Measurements from ENCODE around the gene SLC22A13. TPM values are rescaled to one million over a fixed set of nuclear protein-coding genes. Genes with fewer than 3 reads are reported as not detected.
"Not testable (repeated sequence)": the region's sequence is repeated elsewhere in the genome, so short reads cannot be mapped to it uniquely, and the experiment has no call there.

The SLC22A13 gene
- under 1 TPM; 0.23 to 0.36 TPM for total RNA-seq

GRCh38 chr3:38265604-38266307 is at the start of gene SLC22A13:
SLC22A13 (plus strand) TSS chr3:38265812; CDS start chr3:38265861, 49 bp downstream.
- ChIA-PET CTCF (no interaction called here), POLR2A (no interaction called here)

GRCh38 chr3:38219609-38220197 is 45.9 kb upstream of the SLC22A13 start:
- POLR2A ChIA-PET, result no interaction called here

GRCh38 chr3:38221005-38221404 is 44.6 kb upstream of the SLC22A13 start:
- POLR2A ChIA-PET, result no interaction called here
- CTCF ChIA-PET, result no interaction called here

More at GRCh38 chr3:38219609-38220197, 45.9 kb upstream of the SLC22A13 start:
- CTCF ChIA-PET, result no interaction called here

GRCh38 chr3:38222032-38222634 is 43.5 kb upstream of the SLC22A13 start:
- POLR2A ChIA-PET, result no interaction called here
- CTCF ChIA-PET, result no interaction called here

- POLR2A ChIA-PET, result no interaction called here
- CTCF ChIA-PET, result no interaction called here
These were observed 41.3 kb upstream of the SLC22A13 start for GRCh38 chr3:38224357-38224756.

GRCh38 chr3:38226273-38226672 is 39.3 kb upstream of the SLC22A13 start:
- ChIA-PET CTCF (interaction anchor here (1.2 kb wide), 1 partner anchor 62 kb away, joined by 4 read pairs; no protein-coding TSS in a partner anchor), POLR2A (no interaction called here)

- ChIA-PET CTCF (interaction anchor here (0.6 kb wide), 1 partner anchor 61 kb away, joined by 3 read pairs; no protein-coding TSS in a partner anchor), POLR2A (no interaction called here)
These were observed 37.6 kb upstream of the SLC22A13 start for GRCh38 chr3:38227989-38228388.

- CTCF ChIA-PET, result no interaction called here
These were observed 36.6 kb upstream of the SLC22A13 start for GRCh38 chr3:38229036-38229435.

GRCh38 chr3:38232701-38233100 is 32.9 kb upstream of the SLC22A13 start:
- POLR2A ChIA-PET, result no interaction called here
- CTCF ChIA-PET, result no interaction called here

More at GRCh38 chr3:38229036-38229435, 36.6 kb upstream of the SLC22A13 start:
- POLR2A ChIA-PET, result no interaction called here

GRCh38 chr3:38235466-38235865 is 30.1 kb upstream of the SLC22A13 start:
- ChIA-PET POLR2A (no interaction called here), CTCF (no interaction called here)

- CTCF ChIA-PET, result no interaction called here
- POLR2A ChIA-PET, result no interaction called here
These were observed 27.1 kb upstream of the SLC22A13 start for GRCh38 chr3:38238416-38239008.

GRCh38 chr3:38242812-38243211 is 22.8 kb upstream of the SLC22A13 start:
- CTCF ChIA-PET, result interaction anchor here (1.4 kb wide), 1 partner anchor 104 kb away, joined by 3 read pairs; the partner anchor contains the start of gene XYLB
- POLR2A ChIA-PET, result not testable (repeated sequence)

- CTCF ChIA-PET, result no interaction called here
These were observed 19.7 kb upstream of the SLC22A13 start for GRCh38 chr3:38245930-38246329.

GRCh38 chr3:38247366-38248035 is 18.1 kb upstream of the SLC22A13 start:
- ChIA-PET POLR2A (no interaction called here), CTCF (no interaction called here)

More at GRCh38 chr3:38245930-38246329, 19.7 kb upstream of the SLC22A13 start:
- POLR2A ChIA-PET, result no interaction called here

GRCh38 chr3:38250198-38250597 is 15.4 kb upstream of the SLC22A13 start:
- ChIA-PET POLR2A (no interaction called here), CTCF (no interaction called here)

GRCh38 chr3:38251197-38251596 is 14.4 kb upstream of the SLC22A13 start:
- CTCF ChIA-PET, result no interaction called here

GRCh38 chr3:38253704-38254103 is 11.9 kb upstream of the SLC22A13 start:
- ChIA-PET POLR2A (no interaction called here), CTCF (no interaction called here)

More at GRCh38 chr3:38251197-38251596, 14.4 kb upstream of the SLC22A13 start:
- POLR2A ChIA-PET, result no interaction called here

GRCh38 chr3:38254872-38255271 is 10.7 kb upstream of the SLC22A13 start:
- CTCF ChIA-PET, result no interaction called here
- POLR2A ChIA-PET, result interaction anchor here (0.6 kb wide), 1 partner anchor 118 kb away, joined by 3 read pairs; the partner anchor contains the start of gene ACAA1

GRCh38 chr3:38255627-38256026 is 10.0 kb upstream of the SLC22A13 start:
- POLR2A ChIA-PET, result interaction anchor here (0.6 to 1.2 kb wide), 2 partner anchors 90 to 119 kb away, joined by 3 to 4 read pairs; partner anchors contain the start of genes ACAA1 and OXSR1
- CTCF ChIA-PET, result no interaction called here

GRCh38 chr3:38257583-38257982 is 8.0 kb upstream of the SLC22A13 start:
- ChIA-PET POLR2A (no interaction called here), CTCF (interaction anchor here (0.7 kb wide), 1 partner anchor 39 kb away, joined by 3 read pairs; no protein-coding TSS in a partner anchor)
